ENCODE measurements around the gene UGP2. TPM values are rescaled to one million over a fixed set of nuclear protein-coding genes. Genes with fewer than 3 reads are reported as not detected.
"Not testable (repeated sequence)": the region's sequence is repeated elsewhere in the genome, so short reads cannot be mapped to it uniquely, and the experiment has no call there.

The UGP2 gene
- total RNA-seq, 1 experiment from 2014 or later: 89.5 TPM

GRCh38 chr2:63811063-63811462 lies 30.6 kb upstream of the UGP2 start:
- DNase-seq: no peak
- H3K4me3 ChIP-seq: no peak overlapping the region
- no peaks in the 10 kb centered on the region for H3K9me2 ChIP-seq (ENCODE audit: insufficient read depth)
- ChIA-PET CTCF (no interaction called here), POLR2A (ENCODE audit: unreplicated experiment) (no interaction called here)
- no TSS peak for BruUV-seq (replicated peaks)
- H3K36me3 ChIP-seq (ENCODE audit: low read depth): no peaks in the 10 kb centered on the region
- no peaks in the 10 kb centered on the region for H3F3A ChIP-seq (ENCODE audit: insufficient read depth, low read depth)
- H3K4me1 ChIP-seq (replicated peaks; ENCODE audit: insufficient read depth): no peaks in the 10 kb centered on the region
- H3K79me2 ChIP-seq (ENCODE audit: low read depth): no peaks in the 10 kb centered on the region
- H4K20me1 ChIP-seq (ENCODE audit: insufficient read depth): no peaks in the 10 kb centered on the region
- H3K27ac ChIP-seq: no peak overlapping the region
- H2AFZ ChIP-seq: no peak overlapping the region
- H3K27me3 ChIP-seq (ENCODE audit: insufficient read depth, low read depth): no peaks in the 10 kb centered on the region
- no peak for TF ChIP-seq EZH2 (IDR thresholded peaks at IDR 0.05; ENCODE audit: low read depth)
- TF ChIP-seq, protein P1, sequence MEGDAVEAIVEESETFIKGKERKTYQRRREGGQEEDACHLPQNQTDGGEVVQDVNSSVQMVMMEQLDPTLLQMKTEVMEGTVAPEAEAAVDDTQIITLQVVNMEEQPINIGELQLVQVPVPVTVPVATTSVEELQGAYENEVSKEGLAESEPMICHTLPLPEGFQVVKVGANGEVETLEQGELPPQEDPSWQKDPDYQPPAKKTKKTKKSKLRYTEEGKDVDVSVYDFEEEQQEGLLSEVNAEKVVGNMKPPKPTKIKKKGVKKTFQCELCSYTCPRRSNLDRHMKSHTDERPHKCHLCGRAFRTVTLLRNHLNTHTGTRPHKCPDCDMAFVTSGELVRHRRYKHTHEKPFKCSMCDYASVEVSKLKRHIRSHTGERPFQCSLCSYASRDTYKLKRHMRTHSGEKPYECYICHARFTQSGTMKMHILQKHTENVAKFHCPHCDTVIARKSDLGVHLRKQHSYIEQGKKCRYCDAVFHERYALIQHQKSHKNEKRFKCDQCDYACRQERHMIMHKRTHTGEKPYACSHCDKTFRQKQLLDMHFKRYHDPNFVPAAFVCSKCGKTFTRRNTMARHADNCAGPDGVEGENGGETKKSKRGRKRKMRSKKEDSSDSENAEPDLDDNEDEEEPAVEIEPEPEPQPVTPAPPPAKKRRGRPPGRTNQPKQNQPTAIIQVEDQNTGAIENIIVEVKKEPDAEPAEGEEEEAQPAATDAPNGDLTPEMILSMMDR (conservative IDR thresholded peaks at IDR 0.05): no peak
- H3K9me3 ChIP-seq (ENCODE audit: insufficient read depth, low read depth): no peaks in the 10 kb centered on the region
- H3K4me2 ChIP-seq: no peak overlapping the region
- intact Hi-C loops (cut with micrococcal nuclease; ENCODE audit: unreplicated experiment): no loop called here

DNA sequence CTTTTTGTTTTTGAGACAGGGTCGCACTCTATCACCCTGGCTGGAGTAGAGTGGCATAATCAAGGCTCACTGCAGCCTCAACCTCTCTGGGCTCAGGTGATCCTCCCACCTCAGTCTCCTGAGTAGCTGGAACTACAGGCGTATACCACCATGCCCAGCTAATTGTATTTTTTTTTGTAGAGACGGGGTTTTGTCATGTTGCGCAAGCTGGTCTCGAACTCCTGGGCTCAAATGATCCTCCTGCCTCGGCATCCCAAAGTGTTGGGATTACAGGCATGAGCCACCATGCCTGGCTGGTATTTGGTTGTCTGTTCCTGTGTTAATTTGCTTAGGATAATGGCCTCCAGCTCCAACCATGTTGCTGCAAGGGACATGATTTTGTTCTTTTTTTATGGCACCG lies 29.8 kb upstream of the UGP2 start:
- intact Hi-C loops (cut with micrococcal nuclease; ENCODE audit: unreplicated experiment); H3K4me2 ChIP-seq; BruUV-seq (replicated peaks); H3K36me3 ChIP-seq (ENCODE audit: low read depth); H4K20me1 ChIP-seq (ENCODE audit: insufficient read depth); H3K9me3 ChIP-seq (ENCODE audit: insufficient read depth, low read depth); H3K79me2 ChIP-seq (ENCODE audit: low read depth); CTCF ChIA-PET; H3K27ac ChIP-seq; H3K4me1 ChIP-seq (replicated peaks; ENCODE audit: insufficient read depth); H2AFZ ChIP-seq; H3K9me2 ChIP-seq (ENCODE audit: insufficient read depth); H3K4me3 ChIP-seq; DNase-seq; H3F3A ChIP-seq (ENCODE audit: insufficient read depth, low read depth); POLR2A ChIA-PET (ENCODE audit: unreplicated experiment); H3K27me3 ChIP-seq (ENCODE audit: insufficient read depth, low read depth): not testable (repeated sequence)

GRCh38 chr2:63814114-63814513 lies 27.6 kb upstream of the UGP2 start:
- no peaks in the 10 kb centered on the region for H3K4me1 ChIP-seq (replicated peaks; ENCODE audit: insufficient read depth)
- CTCF ChIA-PET: interaction anchor here (0.7 kb wide), 1 partner anchor 27 kb away, joined by 4 read pairs; the partner anchor contains the start of gene UGP2
- no peaks in the 10 kb centered on the region for H3K36me3 ChIP-seq (ENCODE audit: low read depth)
- no peak overlapping the region for H3K4me3 ChIP-seq
- no peak overlapping the region for H3K4me2 ChIP-seq
- TF ChIP-seq, protein P1 (conservative IDR thresholded peaks at IDR 0.05): no peak
- TF ChIP-seq EZH2 (IDR thresholded peaks at IDR 0.05; ENCODE audit: low read depth): no peak
- no peaks in the 10 kb centered on the region for H3K9me2 ChIP-seq (ENCODE audit: insufficient read depth)
- no peaks in the 10 kb centered on the region for H3K9me3 ChIP-seq (ENCODE audit: insufficient read depth, low read depth)
- intact Hi-C loops (cut with micrococcal nuclease; ENCODE audit: unreplicated experiment): no loop called here
- no peaks in the 10 kb centered on the region for H3K79me2 ChIP-seq (ENCODE audit: low read depth)
- POLR2A ChIA-PET (ENCODE audit: unreplicated experiment): no interaction called here
- no TSS peak for BruUV-seq (replicated peaks)
- H3K27me3 ChIP-seq (ENCODE audit: insufficient read depth, low read depth): no peaks in the 10 kb centered on the region
- no peak for DNase-seq
- H3F3A ChIP-seq (ENCODE audit: insufficient read depth, low read depth): no peaks in the 10 kb centered on the region
- no peak overlapping the region for H2AFZ ChIP-seq
- H4K20me1 ChIP-seq (ENCODE audit: insufficient read depth): no peaks in the 10 kb centered on the region
- no peak overlapping the region for H3K27ac ChIP-seq

- CTCF ChIA-PET: no interaction called here
- H3K4me3 ChIP-seq: no peak overlapping the region
- POLR2A ChIA-PET (ENCODE audit: unreplicated experiment): no interaction called here
Observed at GRCh38 chr2:63817382-63817781, 24.3 kb upstream of the UGP2 start.

More at GRCh38 chr2:63817382-63817781, 24.3 kb upstream of the UGP2 start:
- no peak overlapping the region for H3K4me2 ChIP-seq
- H3K9me3 ChIP-seq (ENCODE audit: insufficient read depth, low read depth): no peaks in the 10 kb centered on the region
- peaks cover 9% of the 10 kb centered on the region; the same call in 1 of the 2 replicates for H3K4me1 ChIP-seq (replicated peaks; ENCODE audit: insufficient read depth)
- no peaks in the 10 kb centered on the region for H3K27me3 ChIP-seq (ENCODE audit: insufficient read depth, low read depth)
- no peaks in the 10 kb centered on the region for H3F3A ChIP-seq (ENCODE audit: insufficient read depth, low read depth)
- intact Hi-C loops (cut with micrococcal nuclease; ENCODE audit: unreplicated experiment): no loop called here
- H3K9me2 ChIP-seq (ENCODE audit: insufficient read depth): no peaks in the 10 kb centered on the region
- no peaks in the 10 kb centered on the region for H4K20me1 ChIP-seq (ENCODE audit: insufficient read depth)
- TF ChIP-seq, protein P1 (conservative IDR thresholded peaks at IDR 0.05): no peak
- no peak for TF ChIP-seq EZH2 (IDR thresholded peaks at IDR 0.05; ENCODE audit: low read depth)
- no peak overlapping the region for H2AFZ ChIP-seq
- H3K79me2 ChIP-seq (ENCODE audit: low read depth): no peaks in the 10 kb centered on the region
- H3K27ac ChIP-seq: no peak overlapping the region
- BruUV-seq (replicated peaks): no TSS peak
- DNase-seq: no peak
- H3K36me3 ChIP-seq (ENCODE audit: low read depth): no peaks in the 10 kb centered on the region
